Right ventricle myocardium inferior (tissue), 1 donor: ENCODE measurements around the gene NCS1. TPM values are rescaled to one million over a fixed set of nuclear protein-coding genes. Genes with fewer than 3 reads are reported as not detected.

Experiments used
- ATAC-seq: fragments of 200-7000 bp; cut with Tn5 transposase; one replicate; pipeline ENCODE4 v1.9.1; 2020; ENCODE audit warnings: mild to moderate bottlenecking, moderate library complexity
- DNase-seq: peaks from one replicate; pipeline ENCODE4 v3.0.0; 2021; ENCODE audit errors: missing footprints
- intact Hi-C: fragments of 100-400 bp; cut with DNase I; formaldehyde crosslinking; loops from one replicate; pipeline ENCODE4 v1.11.0; 2022
- total RNA-seq: library from RNA; stranded (reverse); fragmentation: NEBNext Ultra II Directional; extraction: Animal tissue kit (Norgen Biotek cat#: 25700); gene quantifications from one replicate; pipeline ENCODE4 v1.2.1, GENCODE V29; 2021
- donor health status: DM: no; HTN: yes; CAD: no; lungs with severe emphysema.

NCS1 gene
- total RNA-seq, 1 donor from 2014 or later, result 5.0 TPM

GRCh38 chr9:130187523-130187846 lies 15.3 kb downstream of the NCS1 start:
- intact Hi-C loops, result no loop called here
- DNase-seq (no peak), ATAC-seq (peak; percentile 3)

- intact Hi-C loops, result no loop called here
- ATAC-seq, result no peak
- no peak for DNase-seq
Observed at GRCh38 chr9:130188860-130189481, 16.8 kb downstream of the NCS1 start.

- DNase-seq, result no peak
- ATAC-seq, result no peak
- intact Hi-C loops, result no loop called here
Observed at GRCh38 chr9:130189840-130190239, 17.6 kb downstream of the NCS1 start.

GRCh38 chr9:130191068-130191748 lies 19.0 kb downstream of the NCS1 start:
- ATAC-seq, result no peak
- intact Hi-C loops, result no loop called here
- DNase-seq, result no peak

DNA sequence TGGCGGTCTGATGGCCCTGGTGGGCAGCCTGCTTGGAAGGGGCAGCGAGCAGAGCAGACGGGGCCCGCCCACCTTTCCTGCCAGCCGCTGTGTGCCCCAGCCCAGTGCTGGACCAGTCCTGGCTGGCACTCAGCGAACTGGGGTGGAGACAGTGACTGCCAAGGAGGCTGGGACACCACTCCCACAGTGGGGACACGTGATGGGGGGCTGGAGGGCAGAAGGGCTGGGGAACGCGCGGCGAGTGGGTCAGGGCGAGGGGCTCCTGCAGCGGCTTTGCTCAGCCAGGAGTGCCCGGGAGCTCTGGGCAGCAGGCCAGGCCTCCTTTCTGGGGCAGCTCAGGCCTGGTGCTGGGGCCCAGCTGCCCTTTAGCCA lies 19.5 kb downstream of the NCS1 start:
- no peak for DNase-seq
- no peak for ATAC-seq
- intact Hi-C loops, result no loop called here

DNA sequence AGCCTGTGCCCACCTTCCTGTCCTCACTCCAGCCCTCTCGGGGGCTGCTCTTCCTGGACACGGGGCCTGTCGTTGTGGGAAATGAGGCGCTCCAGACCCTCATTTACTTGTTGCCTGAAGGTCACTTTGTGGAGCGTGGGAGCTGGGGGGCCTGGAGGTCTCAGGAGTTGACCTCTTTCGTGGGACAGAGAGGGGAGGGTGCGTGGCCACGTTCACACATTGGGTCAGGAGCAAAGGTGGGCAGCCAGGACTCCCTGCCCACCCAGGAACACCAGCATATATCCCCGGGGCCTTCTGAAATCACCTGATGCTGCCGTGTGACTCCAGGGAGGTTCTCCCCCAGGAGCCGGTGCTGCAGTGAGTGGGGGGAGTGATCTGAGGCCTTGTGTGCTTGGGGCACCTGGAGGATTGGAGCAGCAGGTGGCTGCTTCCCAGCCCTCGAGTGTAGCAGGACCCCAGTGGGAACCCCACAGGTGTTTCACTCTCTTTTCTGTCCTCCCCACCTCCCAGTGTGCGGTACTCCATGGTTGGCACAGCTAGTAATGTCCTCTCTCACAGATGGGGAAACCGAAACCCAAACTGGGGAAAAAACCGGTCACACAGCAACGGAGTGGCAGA lies 20.3 kb downstream of the NCS1 start:
- intact Hi-C loops, result no loop called here
- ATAC-seq (no peak), DNase-seq (no peak)

GRCh38 chr9:130193103-130193502 lies 20.9 kb downstream of the NCS1 start:
- DNase-seq, result no peak
- no peak for ATAC-seq
- intact Hi-C loops, result no loop called here

DNA sequence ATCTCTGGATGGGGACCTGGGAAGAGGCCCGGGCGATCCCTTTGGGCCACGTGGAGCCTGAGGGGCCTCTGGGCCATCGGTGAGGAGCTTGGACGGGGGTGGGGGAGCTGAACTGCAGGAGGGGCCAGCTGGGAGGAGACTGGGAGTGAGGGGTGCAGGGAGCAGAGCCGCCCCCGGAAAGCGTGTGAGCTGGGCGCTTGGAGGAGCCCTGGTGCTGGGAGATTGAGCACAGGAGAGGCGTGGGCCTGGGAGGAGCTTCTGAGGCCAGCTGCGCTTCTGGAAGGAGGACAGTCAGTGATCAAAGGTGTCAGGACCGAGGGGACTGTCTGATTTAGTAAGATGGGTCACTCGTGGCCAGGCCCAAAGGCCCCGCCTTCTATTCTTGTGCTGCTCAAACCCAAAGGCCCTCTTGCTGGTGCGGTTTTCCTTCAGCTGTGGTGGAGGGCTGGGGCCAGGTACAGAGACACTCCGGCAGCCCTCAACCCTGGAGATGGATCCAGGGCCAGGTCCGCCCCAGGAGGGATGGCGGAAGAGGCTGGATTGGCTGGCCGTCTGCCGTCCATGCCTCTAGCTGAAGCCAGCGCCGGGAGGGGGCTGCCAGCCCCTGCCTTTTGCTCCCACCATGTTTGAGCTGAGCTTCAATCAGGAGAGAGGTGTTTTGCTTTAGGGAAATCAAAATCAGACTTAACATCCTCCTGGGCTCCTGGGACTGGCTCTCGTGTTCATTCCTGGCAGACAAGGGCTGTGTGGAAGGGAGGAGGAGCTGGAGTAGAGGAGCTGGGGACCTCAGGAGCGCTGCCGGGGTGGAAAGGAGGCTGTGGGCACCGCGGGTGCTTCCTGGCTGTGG lies 21.6 kb downstream of the NCS1 start:
- intact Hi-C loops, result no loop called here
- DNase-seq (no peak), ATAC-seq (no peak)

- ATAC-seq (no peak), DNase-seq (no peak)
Observed at GRCh38 chr9:130194378-130194932, 22.3 kb downstream of the NCS1 start.

DNA sequence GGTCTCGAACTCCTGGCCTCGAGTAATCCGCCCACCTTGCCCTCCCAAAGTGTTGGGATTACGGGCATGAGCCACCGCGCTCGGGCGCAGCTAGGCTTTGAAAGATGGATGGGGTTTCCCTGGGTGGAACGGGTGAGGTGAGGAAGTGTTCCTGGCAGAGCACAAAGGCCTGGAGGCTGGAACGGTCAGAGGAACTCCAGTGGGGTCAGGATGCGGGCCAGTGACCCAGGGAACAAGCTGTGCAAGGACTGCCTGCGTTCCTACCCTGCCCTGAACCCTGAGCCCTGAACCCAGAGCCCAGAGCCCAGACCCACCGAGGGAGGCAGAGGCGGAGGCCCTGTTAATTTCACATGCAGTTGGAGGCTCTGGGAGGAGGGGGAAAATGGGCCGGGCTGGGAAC lies 23.4 kb downstream of the NCS1 start:
- intact Hi-C loops, result no loop called here
- no peak for DNase-seq
- no peak for ATAC-seq

More at GRCh38 chr9:130194378-130194932, 22.3 kb downstream of the NCS1 start:
- intact Hi-C loops, result no loop called here

GRCh38 chr9:130196643-130197042 lies 24.4 kb downstream of the NCS1 start:
- ATAC-seq, result no peak
- DNase-seq, result no peak
- intact Hi-C loops, result no loop called here

DNA sequence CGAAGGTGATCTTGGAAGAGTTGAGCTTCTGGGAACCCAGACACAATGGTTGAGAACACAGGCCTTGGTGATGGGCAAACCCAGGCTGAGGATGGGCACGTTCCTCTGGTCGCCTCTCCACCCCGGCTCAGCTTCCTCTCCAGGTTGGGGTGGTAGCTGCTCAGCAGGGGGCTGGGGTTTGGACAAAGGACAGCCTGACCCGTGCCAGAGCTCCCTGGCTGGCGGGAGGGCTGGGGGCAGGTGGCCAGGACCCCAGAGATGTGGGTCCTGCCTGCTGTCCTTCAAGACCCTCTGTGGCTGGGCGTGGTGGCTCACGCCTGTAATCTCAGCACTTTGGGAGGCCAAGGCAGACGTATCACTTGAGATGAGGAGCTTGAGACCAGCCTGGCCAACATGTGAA lies 25.2 kb downstream of the NCS1 start:
- DNase-seq, result no peak
- ATAC-seq, result no peak
- intact Hi-C loops, result no loop called here

DNA sequence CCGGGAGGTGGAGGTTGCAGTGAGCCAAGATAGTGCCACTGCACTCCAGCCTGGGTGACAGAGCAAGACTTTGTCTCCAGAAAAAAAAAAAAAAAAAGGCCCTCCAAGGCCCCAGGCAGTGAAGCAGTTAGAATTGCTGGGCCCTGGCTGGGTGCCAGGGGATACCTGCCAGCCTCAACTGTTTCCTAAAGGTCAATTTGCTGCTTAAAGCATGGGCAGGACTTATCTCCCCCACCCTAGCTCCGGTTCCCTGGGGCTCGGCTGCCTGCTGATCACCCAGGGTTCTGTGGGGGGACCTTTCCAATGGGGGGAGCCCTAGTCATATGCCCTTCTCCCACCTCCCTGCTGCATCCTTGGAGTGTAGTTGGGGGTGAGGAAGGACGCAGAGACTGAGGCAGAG lies 25.7 kb downstream of the NCS1 start:
- ATAC-seq, result no peak
- no peak for DNase-seq
- intact Hi-C loops, result no loop called here

- intact Hi-C loops, result no loop called here
- ATAC-seq, result no peak
- DNase-seq, result no peak
Observed at GRCh38 chr9:130198501-130199179, 26.4 kb downstream of the NCS1 start.

GRCh38 chr9:130199605-130200004 lies 27.4 kb downstream of the NCS1 start:
- peak; percentile 38 for ATAC-seq
- no peak for DNase-seq
- intact Hi-C loops, result no loop called here

DNA sequence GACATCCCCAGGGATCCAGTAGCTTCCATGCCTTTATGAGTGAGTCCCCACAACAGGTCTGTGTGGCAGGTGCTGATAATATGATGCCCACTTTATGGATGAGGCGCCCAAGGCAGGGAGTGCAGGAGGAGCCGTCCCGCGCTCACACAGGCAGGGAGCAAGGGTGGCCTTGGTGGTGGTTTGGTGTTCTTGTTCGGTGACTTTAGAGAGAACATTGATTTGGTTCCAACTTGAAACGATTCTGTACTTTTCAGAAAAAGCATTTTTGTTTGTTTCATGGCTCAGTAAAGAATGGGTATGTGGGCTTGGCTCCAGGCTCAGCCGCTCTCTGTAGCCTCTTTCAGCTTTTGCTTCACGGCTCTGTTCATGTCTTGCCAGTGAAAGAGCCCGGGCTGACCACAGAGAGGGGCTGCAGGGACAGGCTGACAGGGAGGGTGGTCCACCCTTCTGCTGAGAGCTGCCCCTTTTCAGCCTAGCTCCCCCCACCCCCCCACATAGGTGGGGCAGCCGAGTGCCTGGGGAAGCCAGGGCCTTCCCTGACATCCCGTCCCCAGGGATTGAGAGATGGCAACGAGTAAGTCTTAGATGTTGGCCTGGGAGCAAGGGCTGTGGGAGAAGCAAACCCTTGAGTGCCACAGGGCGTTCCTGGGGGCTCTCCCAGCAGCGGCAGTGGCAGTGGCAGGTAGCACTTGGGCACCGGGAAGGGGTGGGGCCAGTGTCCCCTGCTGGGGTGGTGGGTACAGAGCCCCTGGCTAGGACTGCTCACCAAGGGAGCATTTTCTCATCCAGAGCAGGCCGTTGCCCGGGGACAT lies 28.0 kb downstream of the NCS1 start:
- DNase-seq (no peak), ATAC-seq (no peak)
- intact Hi-C loops, result no loop called here

GRCh38 chr9:130201399-130201873 lies 29.2 kb downstream of the NCS1 start:
- ATAC-seq (no peak), DNase-seq (no peak)
- intact Hi-C loops, result no loop called here

GRCh38 chr9:130201974-130202373 lies 29.8 kb downstream of the NCS1 start:
- no peak for DNase-seq
- intact Hi-C loops, result no loop called here
- ATAC-seq, result no peak
